ENCODE results near the gene SCGB3A1.

SCGB3A1 gene

GRCh38 chr5:180583738-180584137 is 7.6 kb downstream of the SCGB3A1 start:
- no peak for DNase-seq

GRCh38 chr5:180580681-180581080 is 10.6 kb downstream of the SCGB3A1 start:
- no peak for DNase-seq

DNA sequence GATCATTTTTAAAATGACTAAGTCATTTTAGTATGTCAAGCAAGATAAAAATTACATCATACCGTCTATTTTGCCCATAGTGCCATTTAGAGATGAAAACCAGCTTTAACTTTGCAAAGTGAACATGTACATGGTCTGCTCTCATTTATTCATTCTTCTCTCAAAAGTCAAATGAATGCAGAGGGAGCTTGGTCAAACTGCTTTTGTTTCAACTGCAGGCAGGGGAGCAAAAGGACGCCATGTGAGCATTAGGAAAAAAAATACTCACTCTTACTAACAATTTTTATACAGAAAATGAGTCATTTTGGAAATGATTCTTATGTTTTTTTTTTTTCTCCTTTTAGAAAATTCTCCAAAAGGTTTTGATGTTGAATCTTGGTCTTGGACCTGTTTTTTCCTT is 15.7 kb downstream of the SCGB3A1 start:
- DNase-seq = no peak

- no peak for DNase-seq
Observed at GRCh38 chr5:180568914-180569313, 22.4 kb downstream of the SCGB3A1 start.

DNA sequence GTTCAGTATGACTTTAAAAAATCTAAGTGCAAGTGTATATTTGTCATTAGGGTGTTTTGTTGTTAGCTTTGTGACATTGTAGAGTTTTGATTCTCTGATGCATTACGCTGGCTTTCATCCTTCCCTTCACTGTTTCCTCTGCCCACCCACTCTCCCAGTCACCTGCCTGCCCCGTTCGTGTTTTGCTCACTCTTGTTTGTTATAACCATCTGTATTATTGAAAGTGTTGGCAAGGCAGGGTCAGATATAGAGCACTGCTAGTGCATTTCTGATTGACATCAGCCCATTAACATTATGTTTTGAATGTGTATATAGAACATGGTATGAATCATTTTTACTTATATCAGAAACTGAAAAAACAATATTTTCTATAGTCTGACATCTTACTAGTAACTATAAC is 27.3 kb downstream of the SCGB3A1 start:
- no peak for DNase-seq

GRCh38 chr5:180558232-180558631 is 33.1 kb downstream of the SCGB3A1 start:
- no peak for DNase-seq

- no peak for DNase-seq
Observed at GRCh38 chr5:180557217-180557809, 34.0 kb downstream of the SCGB3A1 start.

DNA sequence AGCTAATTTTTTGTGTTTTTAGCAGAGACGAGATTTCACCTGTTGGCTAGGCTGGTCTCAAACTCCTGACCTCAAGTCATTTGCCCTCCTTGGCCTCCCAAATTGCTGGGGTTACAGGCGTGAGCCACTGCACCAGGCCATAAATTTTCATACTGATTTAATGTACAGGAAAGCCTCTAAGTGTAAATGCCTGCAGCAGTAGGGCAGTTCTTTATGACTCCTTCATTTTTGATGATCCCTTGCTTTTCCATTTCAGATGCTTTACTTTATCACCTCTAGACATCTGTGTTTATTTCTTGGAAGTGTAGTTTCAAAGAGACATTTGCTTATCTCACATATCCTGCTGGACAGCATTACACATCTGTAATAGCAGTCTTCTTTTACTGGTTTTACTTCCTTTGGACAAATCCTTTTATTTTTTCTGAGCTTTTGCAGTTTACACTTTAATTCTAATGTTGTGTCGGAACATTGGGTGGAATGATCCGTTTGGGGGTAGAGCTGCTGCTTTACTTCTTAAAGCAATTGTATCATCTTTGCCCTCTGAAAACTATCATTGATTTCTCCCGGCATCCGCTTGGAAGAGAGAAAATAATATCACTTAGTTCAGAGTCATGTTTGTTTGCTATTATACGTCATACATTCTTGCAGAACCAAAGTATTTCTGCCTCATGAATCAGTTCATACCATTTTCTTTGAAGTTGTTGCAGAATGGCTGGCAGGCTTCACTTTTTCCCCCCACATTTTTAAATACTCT is 36.0 kb downstream of the SCGB3A1 start:
- DNase-seq = no peak

GRCh38 chr5:180553530-180553929 is 37.8 kb downstream of the SCGB3A1 start:
- DNase-seq = no peak

DNA sequence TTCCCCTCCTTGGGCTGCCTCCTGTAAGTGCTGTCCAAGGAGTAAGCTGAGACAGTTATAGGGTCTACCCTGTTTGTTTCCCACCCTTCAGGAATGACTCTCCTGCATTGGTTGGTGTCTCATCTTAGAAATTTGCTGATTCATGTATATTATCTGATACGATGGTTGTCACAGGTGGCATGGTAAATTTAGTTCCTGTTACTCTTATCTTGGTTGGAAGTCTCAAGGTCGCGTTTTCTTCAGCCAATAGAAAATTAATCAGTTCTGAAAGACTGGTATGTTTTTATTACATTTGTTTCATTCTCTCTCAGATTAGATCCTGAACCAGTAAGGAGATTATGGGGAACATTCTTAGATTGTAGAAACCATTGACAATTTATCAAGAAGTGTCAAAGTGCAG is 42.7 kb downstream of the SCGB3A1 start:
- DNase-seq = no peak

- DNase-seq = no peak
Observed at GRCh38 chr5:180545248-180545647, 46.1 kb downstream of the SCGB3A1 start.

GRCh38 chr5:180541710-180542109 is 49.6 kb downstream of the SCGB3A1 start:
- DNase-seq = no peak
